Stimulated activated CD8-positive, alpha-beta memory T cell treated with anti-CD3 and anti-CD28 coated beads, Interleukin-4, amount 100 ng/mL, for 48 hours (primary cell): ENCODE measurements around the gene SPCS3.

ENCODE experiments used
- DNase-seq: peaks from one replicate; pipeline ENCODE4 v3.0.0-alpha.2; 2020

Gene SPCS3

GRCh38 chr4:176354884-176355283 is 35.1 kb downstream of the SPCS3 start:
- no peak for DNase-seq

DNA sequence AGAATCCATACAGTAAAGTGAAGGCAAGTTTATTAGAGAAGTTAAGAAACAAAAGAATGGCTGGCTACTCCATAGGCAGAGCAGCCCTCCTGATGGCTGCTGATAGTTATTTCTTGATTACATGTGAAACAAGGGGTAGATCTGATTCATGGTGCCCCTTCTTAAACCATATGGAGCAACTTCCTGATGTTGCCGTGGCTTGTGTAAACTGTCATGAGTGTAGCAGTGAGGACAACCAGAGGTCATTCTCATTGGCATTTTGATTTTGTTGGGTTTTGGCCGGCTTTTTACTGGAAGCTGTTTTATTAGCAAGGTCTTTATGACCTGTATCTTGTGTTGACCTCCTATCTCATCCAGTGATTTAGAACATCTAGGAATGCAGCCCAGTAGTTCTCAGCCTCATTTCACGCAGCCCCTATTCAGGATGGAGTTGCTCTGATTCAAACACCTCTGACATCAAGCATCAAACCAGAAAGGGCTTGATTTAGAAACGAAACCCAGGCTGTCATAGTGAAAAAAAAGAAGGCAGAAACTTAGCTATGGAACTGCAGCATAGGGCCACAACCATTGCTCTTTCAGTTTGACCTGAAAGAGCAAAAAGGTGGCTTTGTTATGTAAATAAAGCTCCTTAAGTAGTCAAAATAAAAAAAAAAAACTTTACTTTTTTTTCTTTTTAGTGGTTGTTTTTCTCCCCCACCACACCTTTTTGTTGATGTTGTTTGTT is 37.8 kb downstream of the SPCS3 start:
- DNase-seq = no peak

- no peak for DNase-seq
Measured at GRCh38 chr4:176358083-176358469, 38.3 kb downstream of the SPCS3 start.

DNA sequence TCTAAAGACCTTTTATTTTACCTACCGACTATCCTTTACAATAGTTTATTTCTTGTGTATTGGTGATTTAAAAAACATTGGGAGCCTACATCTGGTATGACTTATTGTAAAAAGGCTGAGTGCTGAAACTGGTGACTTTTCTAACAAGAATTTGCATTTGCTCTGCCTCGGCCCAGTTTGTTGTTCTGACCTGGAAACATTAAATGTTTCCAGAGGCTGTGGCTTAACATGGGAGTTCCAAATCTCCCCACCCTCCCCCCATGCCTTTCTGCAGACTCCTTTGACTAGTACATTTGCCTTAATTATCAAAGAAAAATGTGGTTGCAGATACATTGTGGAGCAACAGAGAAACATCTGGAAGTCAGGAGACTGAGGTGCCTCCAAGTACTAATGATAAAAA is 39.8 kb downstream of the SPCS3 start:
- DNase-seq = no peak

- no peak for DNase-seq
Measured at GRCh38 chr4:176360446-176360845, 40.7 kb downstream of the SPCS3 start.

DNA sequence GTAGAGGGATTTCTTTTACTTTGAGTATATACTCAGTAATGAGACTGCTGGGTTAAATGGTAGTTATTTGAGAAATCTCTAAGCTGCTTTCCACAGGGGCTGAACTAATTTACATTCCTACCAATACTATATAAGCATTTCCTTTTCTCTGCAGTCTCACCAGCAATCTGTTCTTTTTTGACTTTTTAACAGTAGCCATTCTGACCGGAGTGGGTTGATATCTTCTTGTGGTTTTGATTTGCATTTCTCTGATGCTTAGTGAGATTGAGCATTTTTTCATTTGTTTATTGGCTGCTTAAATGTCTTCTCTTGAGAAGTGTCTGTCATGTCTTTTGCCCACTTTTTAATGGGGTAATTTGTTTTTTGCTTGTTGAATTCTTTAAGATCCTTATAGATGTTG is 43.3 kb downstream of the SPCS3 start:
- no peak for DNase-seq

DNA sequence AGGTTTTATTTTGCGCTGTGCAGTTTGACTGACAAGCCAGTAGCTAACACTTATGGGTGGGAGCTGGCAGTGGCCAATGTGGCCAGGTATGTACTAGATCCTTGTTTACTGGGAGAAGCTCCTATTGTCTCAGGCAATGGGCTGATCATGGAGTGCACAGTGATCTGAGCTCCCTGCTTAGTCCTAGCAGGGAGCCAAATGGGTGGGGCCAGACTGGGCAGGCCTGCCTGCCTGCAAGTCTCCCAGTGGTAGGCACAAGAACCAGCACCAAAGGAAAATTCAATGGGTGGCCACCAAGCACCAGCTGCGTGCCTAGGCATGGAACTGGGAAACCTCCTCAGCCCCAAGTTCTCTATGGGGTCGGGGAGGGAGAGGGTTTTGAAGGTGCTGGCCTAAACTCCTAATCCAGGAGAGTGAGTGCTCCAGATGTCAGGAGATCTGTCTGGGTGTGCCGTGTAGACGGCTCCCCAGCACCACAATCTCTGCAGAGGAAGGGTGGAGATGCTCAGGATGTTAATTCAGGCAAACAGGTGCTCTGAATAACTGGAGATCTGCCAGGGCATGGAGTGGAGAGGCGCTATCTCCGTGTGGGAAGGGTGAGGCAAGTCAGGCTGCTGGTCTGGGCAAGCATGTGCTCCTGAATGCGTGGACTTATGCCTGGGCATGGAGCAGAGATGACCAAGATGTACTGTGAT is 48.2 kb downstream of the SPCS3 start:
- no peak for DNase-seq

DNA sequence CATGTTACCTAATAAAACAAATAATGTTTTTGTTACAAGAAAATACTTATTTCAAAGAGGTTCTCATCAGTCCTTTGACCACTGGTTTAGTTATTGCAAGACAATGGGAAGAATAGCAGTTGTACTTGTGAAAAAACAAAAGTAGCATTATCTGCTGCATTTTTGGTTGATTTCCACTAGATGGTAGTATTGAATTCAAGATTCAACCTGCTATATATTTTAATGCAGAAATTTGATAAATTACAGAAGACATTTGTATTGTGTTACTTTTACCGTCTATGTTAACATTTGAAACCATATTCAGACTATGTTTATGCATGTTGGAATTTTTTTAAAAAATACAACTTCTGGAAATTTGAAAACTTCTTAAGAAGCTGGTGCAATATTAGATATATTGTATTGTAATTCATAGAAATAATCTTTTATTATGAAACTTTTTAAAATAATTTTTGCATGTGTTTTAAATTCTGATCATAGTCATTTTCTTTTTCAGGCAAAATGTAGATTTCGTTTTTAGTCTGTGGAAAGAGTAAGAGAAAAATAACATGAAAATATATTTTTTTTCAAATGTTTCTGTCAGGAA is 56.4 kb downstream of the SPCS3 start:
- DNase-seq = no peak

- no peak for DNase-seq
Measured at GRCh38 chr4:176377780-176378179, 58.0 kb downstream of the SPCS3 start.

DNA sequence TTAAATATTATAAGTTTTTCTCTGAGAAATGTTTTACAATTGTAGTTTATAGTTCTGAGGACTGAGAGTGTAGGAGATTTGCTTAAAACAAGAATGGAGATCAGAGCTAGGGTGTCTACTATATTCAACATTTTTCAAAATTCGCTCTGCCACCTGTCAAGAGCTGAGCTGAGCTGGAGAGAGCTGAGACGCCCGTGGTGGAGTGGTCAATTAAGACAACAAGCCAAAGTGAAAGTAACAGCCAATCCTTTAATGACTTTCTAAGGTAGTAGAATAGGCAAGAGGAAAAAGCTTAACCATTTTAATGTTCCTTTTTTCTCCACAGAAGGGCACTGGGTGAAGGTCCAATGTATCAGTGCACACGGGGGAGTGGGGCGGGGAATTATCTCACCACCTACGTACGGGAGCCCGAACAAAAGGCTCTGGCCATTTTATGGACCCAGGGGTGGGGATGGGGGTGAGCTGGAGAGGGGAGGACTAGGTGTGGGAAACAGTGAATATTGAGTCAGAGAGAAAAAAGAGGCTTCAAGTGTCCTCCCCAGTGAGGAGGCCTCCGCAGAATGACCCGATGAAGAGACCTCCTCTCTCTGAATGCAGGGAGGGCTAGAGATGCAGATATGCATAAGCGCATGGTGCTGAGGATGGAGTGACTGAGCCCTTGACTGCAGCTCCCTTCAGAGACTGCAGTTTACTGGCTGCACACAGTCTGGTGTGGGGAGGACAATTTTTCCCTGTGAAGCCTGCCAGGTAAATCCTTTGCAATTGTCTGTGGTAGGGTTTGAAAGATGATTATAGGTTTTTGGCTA is 60.8 kb downstream of the SPCS3 start:
- DNase-seq = no peak
